HEK293 (cell line): ENCODE results near the gene DSTN.

Experiments
- CTCF ChIA-PET: fragments of 350-600 bp; formaldehyde crosslinking; extraction: SDS; loops from one replicate; lab custom pipeline; 2021; ENCODE audit warnings: antibody characterized with exemption; lab: Yijun Ruan, JAX
- POLR2A ChIA-PET: fragments of 300-600 bp; formaldehyde crosslinking; extraction: SDS; loops from one replicate; lab custom pipeline; 2020; ENCODE audit warnings: antibody characterized with exemption, inconsistent platforms; lab: Yijun Ruan, JAX
- H3K27ac ChIP-seq: fragments of 200-500 bp; sonication (Bioruptor generic); 2 replicates; pipeline ENCODE4 v1.5.1; 2014; ENCODE audit warnings: low read depth, low read length, control low read depth, inconsistent platforms; ENCODE audit errors: extremely low read depth
- H3K36me3 ChIP-seq, 2 experiments: fragments of 200-500 bp in 1 of 2; sonication (Bioruptor generic) in 1 of 2; 1 replicate in 1 of 2; 2 replicates in 1 of 2; pipeline ENCODE4 v1.5.1; 2014 to 2017; ENCODE audit warnings: inconsistent platforms in 2 of 2, low read length in 2 of 2; ENCODE audit not compliant: control insufficient read depth in 2 of 2, insufficient read depth in 1 of 2
- H3K4me1 ChIP-seq: fragments of 200-500 bp; sonication (Bioruptor generic); 2 replicates; pipeline ENCODE4 v1.5.1; 2014; ENCODE audit warnings: mild to moderate bottlenecking, low read length, inconsistent platforms; ENCODE audit not compliant: control insufficient read depth, insufficient read depth
- H3K4me3 ChIP-seq: 2 replicates; pipeline ENCODE4 v1.5.1; 2011; ENCODE audit warnings: low read depth, mild to moderate bottlenecking, control low read depth, low read length, moderate library complexity
- H3K9me3 ChIP-seq: fragments of 200-500 bp; sonication (Bioruptor generic); 2 replicates; pipeline ENCODE4 v1.5.1; 2014; ENCODE audit warnings: low read depth, low read length, inconsistent platforms; ENCODE audit not compliant: control insufficient read depth, insufficient read depth
- FEZF1 ChIP-seq: fragments of 450-650 bp; formaldehyde crosslinking; IDR thresholded peaks from 2 replicates; pipeline ENCODE4 v1.5.1; 2016; ENCODE audit warnings: missing biosample characterization, missing genetic modification characterization
- GLI4 ChIP-seq: fragments of 450-650 bp; formaldehyde crosslinking; IDR thresholded peaks from 2 replicates; pipeline ENCODE4 v1.5.1; 2016; ENCODE audit warnings: missing biosample characterization, missing genetic modification characterization
- GLIS2 ChIP-seq: fragments of 450-650 bp; formaldehyde crosslinking; IDR thresholded peaks from 2 replicates; pipeline ENCODE4 v1.5.1; 2016; ENCODE audit warnings: missing biosample characterization, missing genetic modification characterization
- RBAK ChIP-seq: fragments of 450-650 bp; formaldehyde crosslinking; IDR thresholded peaks from 2 replicates; pipeline ENCODE4 v1.5.1; 2016; ENCODE audit warnings: missing biosample characterization, missing genetic modification characterization
- SP7 ChIP-seq: fragments of 450-650 bp; formaldehyde crosslinking; IDR thresholded peaks from 2 replicates; pipeline ENCODE4 v1.5.1; 2016; ENCODE audit warnings: missing biosample characterization, missing genetic modification characterization
- ZBTB48 ChIP-seq: fragments of 450-650 bp; formaldehyde crosslinking; IDR thresholded peaks from 2 replicates; pipeline ENCODE4 v1.5.1; 2016; ENCODE audit warnings: missing biosample characterization, missing genetic modification characterization
- ZNF292 ChIP-seq: fragments of 450-650 bp; formaldehyde crosslinking; IDR thresholded peaks from 2 replicates; pipeline ENCODE4 v1.5.1; 2016; ENCODE audit warnings: low read depth, missing biosample characterization, missing genetic modification characterization, borderline replicate concordance
- ZNF335 ChIP-seq: fragments of 450-650 bp; formaldehyde crosslinking; conservative IDR thresholded peaks from 2 replicates; pipeline ENCODE4 v1.5.1; 2016; ENCODE audit warnings: missing biosample characterization, missing genetic modification characterization
- ZNF423 ChIP-seq: fragments of 450-650 bp; formaldehyde crosslinking; IDR thresholded peaks from 2 replicates; pipeline ENCODE4 v1.5.1; 2016; ENCODE audit warnings: missing biosample characterization, missing genetic modification characterization
- ZNF544 ChIP-seq: fragments of 450-650 bp; formaldehyde crosslinking; IDR thresholded peaks from 2 replicates; pipeline ENCODE4 v1.5.0; 2017; ENCODE audit warnings: missing biosample characterization, missing genetic modification characterization
- ZNF549 ChIP-seq: fragments of 450-650 bp; IDR thresholded peaks from 2 replicates; pipeline ENCODE4 v1.5.1; 2018; ENCODE audit warnings: missing biosample characterization, missing genetic modification characterization, mild to moderate bottlenecking, inconsistent platforms, moderate library complexity
- ZNF585B ChIP-seq: fragments of 450-650 bp; formaldehyde crosslinking; IDR thresholded peaks from 2 replicates; pipeline ENCODE4 v1.5.1; 2016; ENCODE audit warnings: missing biosample characterization, missing genetic modification characterization
- ZNF596 ChIP-seq: fragments of 450-650 bp; IDR thresholded peaks from 2 replicates; pipeline ENCODE4 v1.5.0; 2018; ENCODE audit warnings: missing biosample characterization, mild to moderate bottlenecking, missing genetic modification characterization, moderate library complexity
- TF ChIP-seq, protein P1 (sequence below): fragments of 450-650 bp; formaldehyde crosslinking; IDR thresholded peaks from 2 replicates; pipeline ENCODE4 v1.5.1; 2016; ENCODE audit warnings: missing biosample characterization, missing genetic modification characterization
- TF ChIP-seq, protein P2 (sequence below): fragments of 450-650 bp; formaldehyde crosslinking; IDR thresholded peaks from 2 replicates; pipeline ENCODE4 v1.5.1; 2016; ENCODE audit warnings: missing biosample characterization, missing genetic modification characterization
- TF ChIP-seq, protein P3 (sequence below): fragments of 450-650 bp; formaldehyde crosslinking; optimal IDR thresholded peaks from 2 replicates; pipeline ENCODE3; 2016; ENCODE audit warnings: missing biosample characterization, mild to moderate bottlenecking, missing genetic modification characterization
- TF ChIP-seq, protein P4 (sequence below): fragments of 450-650 bp; formaldehyde crosslinking; IDR thresholded peaks from 2 replicates; pipeline ENCODE4 v1.5.1; 2016; ENCODE audit warnings: missing biosample characterization, missing genetic modification characterization, borderline replicate concordance
- TF ChIP-seq, protein P5 (sequence below): fragments of 450-650 bp; formaldehyde crosslinking; IDR thresholded peaks from 2 replicates; pipeline ENCODE4 v1.5.1; 2016; ENCODE audit warnings: missing biosample characterization, missing genetic modification characterization
- TF ChIP-seq, protein P6 (sequence below): fragments of 450-650 bp; formaldehyde crosslinking; IDR thresholded peaks from 2 replicates; pipeline ENCODE4 v1.5.1; 2017; ENCODE audit warnings: missing biosample characterization, missing genetic modification characterization

Gene DSTN

DNA sequence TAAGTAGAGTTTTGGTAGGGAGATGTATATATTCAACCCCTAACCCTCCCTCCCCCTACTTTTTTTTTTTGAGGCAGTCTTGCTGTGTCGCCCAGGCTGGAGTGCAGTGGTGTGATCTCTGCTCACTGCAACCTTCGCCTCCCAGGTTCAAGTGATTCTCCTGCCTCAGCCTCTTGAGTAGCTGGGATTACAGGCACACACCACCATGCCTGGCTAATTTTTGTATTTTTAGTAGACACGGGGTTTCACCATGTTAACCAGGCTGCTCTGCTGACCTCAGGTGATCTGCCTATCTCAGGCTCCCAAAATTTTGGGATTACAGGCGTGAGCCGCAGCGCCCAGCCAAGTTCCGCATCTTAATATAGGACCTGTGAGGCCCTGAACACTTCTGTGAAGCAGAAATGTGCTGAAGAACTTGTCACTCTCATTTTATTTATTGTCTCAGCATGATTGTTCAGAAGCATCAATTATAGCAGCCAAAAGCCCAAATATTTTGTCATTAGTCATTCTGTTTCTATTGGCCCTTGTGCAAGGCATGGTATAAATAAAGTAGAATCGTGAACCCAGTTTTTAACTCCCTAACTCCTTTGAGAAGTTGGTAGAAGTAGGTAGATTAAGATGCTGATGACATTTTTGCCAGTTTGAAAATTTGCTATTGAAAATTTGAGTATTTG, 19.4 kb downstream of the DSTN start:
- CTCF ChIA-PET = interaction anchor here (1.7 kb wide), 1 partner anchor 52 kb away, joined by 5 read pairs; no protein-coding TSS in a partner anchor
- Histone ChIP-seq H3K4me1 (peaks cover 9% of the 10 kb centered on the region; the same call in 1 of the 2 replicates), H3K4me3 (no peak overlapping the region), H3K27ac (no peak overlapping the region), H3K36me3 (peaks cover 0 to 8% of the 10 kb centered on the region in 2 experiments; a peak in 2 of 3 replicates), H3K9me3 (no peaks in the 10 kb centered on the region)
- POLR2A ChIA-PET = interaction anchor here (1.0 kb wide), 2 partner anchors 19 to 93 kb away, joined by 3 to 4 read pairs; partner anchors contain the start of genes DSTN and RRBP1
- TF ChIP-seq ZNF549 (tag by site-specific recombination) = no peak
- 0 out of 2 replicates have a peak, but pooled peaks have one; percentile 32 for TF ChIP-seq SP7 (tag by site-specific recombination)

DNA sequence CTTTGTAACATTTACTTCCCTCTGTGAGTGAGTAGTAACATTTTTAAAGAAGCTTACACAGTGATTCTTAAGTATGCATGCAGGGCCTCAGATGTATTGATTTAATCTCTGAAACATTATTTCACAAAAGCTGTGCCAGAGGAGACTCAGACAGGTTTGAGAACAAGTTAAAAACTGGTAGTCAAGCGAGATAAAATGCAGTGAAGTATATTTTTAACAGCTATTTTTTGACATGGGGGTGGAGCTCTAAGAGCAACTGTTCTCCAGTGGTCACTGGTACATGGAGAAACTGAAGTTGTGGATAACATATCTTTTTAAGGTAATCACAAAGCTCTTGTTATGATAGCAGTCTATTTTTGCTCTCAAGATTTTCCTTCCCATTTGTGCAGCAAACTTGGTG, 20.4 kb downstream of the DSTN start:
- H3K27ac ChIP-seq = no peak overlapping the region
- CTCF ChIA-PET = interaction anchor here (0.7 to 1.7 kb wide), 5 partner anchors 11 to 65 kb away, joined by 3 to 7 read pairs (median 5); no protein-coding TSS in a partner anchor
- POLR2A ChIA-PET = interaction anchor here (1.0 kb wide), 2 partner anchors 20 to 92 kb away, joined by 3 to 4 read pairs; partner anchors contain the start of genes DSTN and RRBP1
- TF ChIP-seq ZNF544 (tag by site-specific recombination) (no peak), RBAK (tag by site-specific recombination) (no peak), GLI4 (tag by site-specific recombination) (no peak), ZBTB48 (tag by site-specific recombination) (no peak), GLIS2 (tag by site-specific recombination) (no peak), ZNF335 (tag by site-specific recombination) (no peak), ZNF596 (tag by site-specific recombination) (no peak), ZNF423 (tag by site-specific recombination) (no peak), FEZF1 (tag by site-specific recombination) (no peak), ZNF585B (tag by site-specific recombination) (no peak), ZNF292 (tag by site-specific recombination) (no peak)
- TF ChIP-seq, protein P1, sequence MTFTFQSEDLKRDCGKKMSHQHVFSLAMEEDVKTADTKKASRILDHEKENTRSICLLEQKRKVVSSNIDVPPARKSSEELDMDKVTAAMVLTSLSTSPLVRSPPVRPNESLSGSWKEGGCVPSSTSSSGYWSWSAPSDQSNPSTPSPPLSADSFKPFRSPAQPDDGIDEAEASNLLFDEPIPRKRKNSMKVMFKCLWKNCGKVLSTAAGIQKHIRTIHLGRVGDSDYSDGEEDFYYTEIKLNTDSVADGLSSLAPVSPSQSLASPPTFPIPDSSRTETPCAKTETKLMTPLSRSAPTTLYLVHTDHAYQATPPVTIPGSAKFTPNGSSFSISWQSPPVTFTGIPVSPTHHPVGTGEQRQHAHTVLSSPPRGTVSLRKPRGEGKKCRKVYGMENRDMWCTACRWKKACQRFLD (tag by site-specific recombination) = no peak
- TF ChIP-seq, protein P2, sequence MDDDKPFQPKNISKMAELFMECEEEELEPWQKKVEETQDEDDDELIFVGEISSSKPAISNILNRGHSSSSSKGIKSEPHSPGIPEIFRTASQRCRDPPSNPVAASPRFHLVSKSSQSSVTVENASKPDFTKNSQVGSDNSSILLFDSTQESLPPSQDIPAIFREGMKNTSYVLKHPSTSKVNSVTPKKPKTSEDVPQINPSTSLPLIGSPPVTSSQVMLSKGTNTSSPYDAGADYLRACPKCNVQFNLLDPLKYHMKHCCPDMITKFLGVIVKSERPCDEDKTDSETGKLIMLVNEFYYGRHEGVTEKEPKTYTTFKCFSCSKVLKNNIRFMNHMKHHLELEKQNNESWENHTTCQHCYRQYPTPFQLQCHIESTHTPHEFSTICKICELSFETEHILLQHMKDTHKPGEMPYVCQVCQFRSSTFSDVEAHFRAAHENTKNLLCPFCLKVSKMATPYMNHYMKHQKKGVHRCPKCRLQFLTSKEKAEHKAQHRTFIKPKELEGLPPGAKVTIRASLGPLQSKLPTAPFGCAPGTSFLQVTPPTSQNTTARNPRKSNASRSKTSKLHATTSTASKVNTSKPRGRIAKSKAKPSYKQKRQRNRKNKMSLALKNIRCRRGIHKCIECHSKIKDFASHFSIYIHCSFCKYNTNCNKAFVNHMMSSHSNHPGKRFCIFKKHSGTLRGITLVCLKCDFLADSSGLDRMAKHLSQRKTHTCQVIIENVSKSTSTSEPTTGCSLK (tag by site-specific recombination) = no peak
- TF ChIP-seq, protein P3, sequence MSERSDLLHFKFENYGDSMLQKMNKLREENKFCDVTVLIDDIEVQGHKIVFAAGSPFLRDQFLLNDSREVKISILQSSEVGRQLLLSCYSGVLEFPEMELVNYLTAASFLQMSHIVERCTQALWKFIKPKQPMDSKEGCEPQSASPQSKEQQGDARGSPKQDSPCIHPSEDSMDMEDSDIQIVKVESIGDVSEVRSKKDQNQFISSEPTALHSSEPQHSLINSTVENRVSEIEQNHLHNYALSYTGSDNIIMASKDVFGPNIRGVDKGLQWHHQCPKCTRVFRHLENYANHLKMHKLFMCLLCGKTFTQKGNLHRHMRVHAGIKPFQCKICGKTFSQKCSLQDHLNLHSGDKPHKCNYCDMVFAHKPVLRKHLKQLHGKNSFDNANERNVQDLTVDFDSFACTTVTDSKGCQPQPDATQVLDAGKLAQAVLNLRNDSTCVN (tag by site-specific recombination) = no peak
- TF ChIP-seq, protein P4, sequence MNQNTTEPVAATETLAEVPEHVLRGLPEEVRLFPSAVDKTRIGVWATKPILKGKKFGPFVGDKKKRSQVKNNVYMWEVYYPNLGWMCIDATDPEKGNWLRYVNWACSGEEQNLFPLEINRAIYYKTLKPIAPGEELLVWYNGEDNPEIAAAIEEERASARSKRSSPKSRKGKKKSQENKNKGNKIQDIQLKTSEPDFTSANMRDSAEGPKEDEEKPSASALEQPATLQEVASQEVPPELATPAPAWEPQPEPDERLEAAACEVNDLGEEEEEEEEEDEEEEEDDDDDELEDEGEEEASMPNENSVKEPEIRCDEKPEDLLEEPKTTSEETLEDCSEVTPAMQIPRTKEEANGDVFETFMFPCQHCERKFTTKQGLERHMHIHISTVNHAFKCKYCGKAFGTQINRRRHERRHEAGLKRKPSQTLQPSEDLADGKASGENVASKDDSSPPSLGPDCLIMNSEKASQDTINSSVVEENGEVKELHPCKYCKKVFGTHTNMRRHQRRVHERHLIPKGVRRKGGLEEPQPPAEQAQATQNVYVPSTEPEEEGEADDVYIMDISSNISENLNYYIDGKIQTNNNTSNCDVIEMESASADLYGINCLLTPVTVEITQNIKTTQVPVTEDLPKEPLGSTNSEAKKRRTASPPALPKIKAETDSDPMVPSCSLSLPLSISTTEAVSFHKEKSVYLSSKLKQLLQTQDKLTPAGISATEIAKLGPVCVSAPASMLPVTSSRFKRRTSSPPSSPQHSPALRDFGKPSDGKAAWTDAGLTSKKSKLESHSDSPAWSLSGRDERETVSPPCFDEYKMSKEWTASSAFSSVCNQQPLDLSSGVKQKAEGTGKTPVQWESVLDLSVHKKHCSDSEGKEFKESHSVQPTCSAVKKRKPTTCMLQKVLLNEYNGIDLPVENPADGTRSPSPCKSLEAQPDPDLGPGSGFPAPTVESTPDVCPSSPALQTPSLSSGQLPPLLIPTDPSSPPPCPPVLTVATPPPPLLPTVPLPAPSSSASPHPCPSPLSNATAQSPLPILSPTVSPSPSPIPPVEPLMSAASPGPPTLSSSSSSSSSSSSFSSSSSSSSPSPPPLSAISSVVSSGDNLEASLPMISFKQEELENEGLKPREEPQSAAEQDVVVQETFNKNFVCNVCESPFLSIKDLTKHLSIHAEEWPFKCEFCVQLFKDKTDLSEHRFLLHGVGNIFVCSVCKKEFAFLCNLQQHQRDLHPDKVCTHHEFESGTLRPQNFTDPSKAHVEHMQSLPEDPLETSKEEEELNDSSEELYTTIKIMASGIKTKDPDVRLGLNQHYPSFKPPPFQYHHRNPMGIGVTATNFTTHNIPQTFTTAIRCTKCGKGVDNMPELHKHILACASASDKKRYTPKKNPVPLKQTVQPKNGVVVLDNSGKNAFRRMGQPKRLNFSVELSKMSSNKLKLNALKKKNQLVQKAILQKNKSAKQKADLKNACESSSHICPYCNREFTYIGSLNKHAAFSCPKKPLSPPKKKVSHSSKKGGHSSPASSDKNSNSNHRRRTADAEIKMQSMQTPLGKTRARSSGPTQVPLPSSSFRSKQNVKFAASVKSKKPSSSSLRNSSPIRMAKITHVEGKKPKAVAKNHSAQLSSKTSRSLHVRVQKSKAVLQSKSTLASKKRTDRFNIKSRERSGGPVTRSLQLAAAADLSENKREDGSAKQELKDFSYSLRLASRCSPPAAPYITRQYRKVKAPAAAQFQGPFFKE (tag by site-specific recombination) = no peak
- TF ChIP-seq, protein P5, sequence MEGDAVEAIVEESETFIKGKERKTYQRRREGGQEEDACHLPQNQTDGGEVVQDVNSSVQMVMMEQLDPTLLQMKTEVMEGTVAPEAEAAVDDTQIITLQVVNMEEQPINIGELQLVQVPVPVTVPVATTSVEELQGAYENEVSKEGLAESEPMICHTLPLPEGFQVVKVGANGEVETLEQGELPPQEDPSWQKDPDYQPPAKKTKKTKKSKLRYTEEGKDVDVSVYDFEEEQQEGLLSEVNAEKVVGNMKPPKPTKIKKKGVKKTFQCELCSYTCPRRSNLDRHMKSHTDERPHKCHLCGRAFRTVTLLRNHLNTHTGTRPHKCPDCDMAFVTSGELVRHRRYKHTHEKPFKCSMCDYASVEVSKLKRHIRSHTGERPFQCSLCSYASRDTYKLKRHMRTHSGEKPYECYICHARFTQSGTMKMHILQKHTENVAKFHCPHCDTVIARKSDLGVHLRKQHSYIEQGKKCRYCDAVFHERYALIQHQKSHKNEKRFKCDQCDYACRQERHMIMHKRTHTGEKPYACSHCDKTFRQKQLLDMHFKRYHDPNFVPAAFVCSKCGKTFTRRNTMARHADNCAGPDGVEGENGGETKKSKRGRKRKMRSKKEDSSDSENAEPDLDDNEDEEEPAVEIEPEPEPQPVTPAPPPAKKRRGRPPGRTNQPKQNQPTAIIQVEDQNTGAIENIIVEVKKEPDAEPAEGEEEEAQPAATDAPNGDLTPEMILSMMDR (tag by site-specific recombination) = no peak
- TF ChIP-seq, protein P6, sequence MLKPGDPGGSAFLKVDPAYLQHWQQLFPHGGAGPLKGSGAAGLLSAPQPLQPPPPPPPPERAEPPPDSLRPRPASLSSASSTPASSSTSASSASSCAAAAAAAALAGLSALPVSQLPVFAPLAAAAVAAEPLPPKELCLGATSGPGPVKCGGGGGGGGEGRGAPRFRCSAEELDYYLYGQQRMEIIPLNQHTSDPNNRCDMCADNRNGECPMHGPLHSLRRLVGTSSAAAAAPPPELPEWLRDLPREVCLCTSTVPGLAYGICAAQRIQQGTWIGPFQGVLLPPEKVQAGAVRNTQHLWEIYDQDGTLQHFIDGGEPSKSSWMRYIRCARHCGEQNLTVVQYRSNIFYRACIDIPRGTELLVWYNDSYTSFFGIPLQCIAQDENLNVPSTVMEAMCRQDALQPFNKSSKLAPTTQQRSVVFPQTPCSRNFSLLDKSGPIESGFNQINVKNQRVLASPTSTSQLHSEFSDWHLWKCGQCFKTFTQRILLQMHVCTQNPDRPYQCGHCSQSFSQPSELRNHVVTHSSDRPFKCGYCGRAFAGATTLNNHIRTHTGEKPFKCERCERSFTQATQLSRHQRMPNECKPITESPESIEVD (tag by site-specific recombination) = no peak

More for the DNA sequence above, 20.4 kb downstream of the DSTN start:
- H3K9me3 ChIP-seq = no peaks in the 10 kb centered on the region
- no peak overlapping the region for H3K4me3 ChIP-seq
- peaks cover 0 to 8% of the 10 kb centered on the region in 2 experiments; a peak in 2 of 3 replicates for H3K36me3 ChIP-seq
- peaks cover 4% of the 10 kb centered on the region; the same call in 1 of the 2 replicates for H3K4me1 ChIP-seq
